Cardiac muscle cell (in vitro differentiated cells and primary cell): Measurements from ENCODE around the gene SUSD2. TPM values are rescaled to one million over a fixed set of nuclear protein-coding genes. Genes with fewer than 3 reads are reported as not detected.
"Not testable (repeated sequence)": the region's sequence is repeated elsewhere in the genome, so short reads cannot be mapped to it uniquely, and the experiment has no call there.

Source experiments
- DNase-seq, 2 donors: peaks; one replicate each; pipeline versions ENCODE4 v3.0.0 to v3.0.0-alpha.2; 2010 to 2017; ENCODE audit warnings: low read depth in 1 of 2, low spot score in 1 of 2
- H3K27ac ChIP-seq: fragments of 200-600 bp; sonication (generic); 2 replicates; pipeline ENCODE4 v1.5.1; 2016
- H3K27me3 ChIP-seq: fragments of 200-600 bp; sonication (generic); 2 replicates; pipeline ENCODE4 v1.6.0; 2016; ENCODE audit warnings: control low read depth
- H3K36me3 ChIP-seq: fragments of 200-600 bp; sonication (generic); 2 replicates; pipeline ENCODE4 v1.5.1; 2016; ENCODE audit warnings: control low read depth
- H3K4me1 ChIP-seq: fragments of 200-600 bp; sonication (generic); 2 replicates; pipeline ENCODE4 v1.8.1; 2017; ENCODE audit warnings: low read depth, mild to moderate bottlenecking, mixed run types
- H3K4me3 ChIP-seq: fragments of 200-600 bp; sonication (generic); 2 replicates; pipeline ENCODE4 v1.5.1; 2016; ENCODE audit warnings: mild to moderate bottlenecking
- H3K9me3 ChIP-seq: fragments of 200-600 bp; sonication (generic); 2 replicates; pipeline ENCODE4 v1.5.1; 2017; ENCODE audit warnings: low read depth, mild to moderate bottlenecking, control low read depth
- CTCF ChIP-seq: IDR thresholded peaks from 2 replicates; pipeline ENCODE4 v1.5.1; 2012; ENCODE audit warnings: low read depth, mild to moderate bottlenecking, low read length
- polyA plus RNA-seq: library from polyadenylated mRNA; unstranded; fragments of >200 nt; fragmentation: Nextera tagmentation; extraction: Ambion mirVana; gene quantifications from 2 replicates; pipeline ENCODE4 v1.2.1, GENCODE V29; 2016
- total RNA-seq: library from RNA; depleted of rRNA; stranded (reverse); fragments of >200 nt; gene quantifications from 2 replicates; pipeline ENCODE4 v1.2.3, GENCODE V29; 2016

Gene SUSD2
- total and polyA plus RNA-seq, 2 experiments from 2014 or later = 1.8 to 2.6 TPM

- no peak for TF ChIP-seq CTCF
Observed at GRCh38 chr22:24180316-24181087, 785 bp upstream of the SUSD2 start.

GRCh38 chr22:24181996-24182899 is 961 bp downstream of the SUSD2 start:
- H3K9me3 ChIP-seq = no peaks in the 10 kb centered on the region
- H3K4me1 ChIP-seq = no peaks in the 10 kb centered on the region
- H3K4me3 ChIP-seq = no peak overlapping the region
- no peak overlapping the region for H3K27ac ChIP-seq
- no peaks in the 10 kb centered on the region for H3K27me3 ChIP-seq
- H3K36me3 ChIP-seq = peaks cover 6% of the 10 kb centered on the region
- peak; percentile 32 for TF ChIP-seq CTCF
- peak in 1 of 2 donors; percentile 60 for DNase-seq

More at GRCh38 chr22:24180316-24181087, 785 bp upstream of the SUSD2 start:
- Histone ChIP-seq H3K27ac (no peak overlapping the region), H3K36me3 (peaks cover 6% of the 10 kb centered on the region), H3K9me3 (no peaks in the 10 kb centered on the region), H3K4me3 (no peak overlapping the region), H3K4me1 (no peaks in the 10 kb centered on the region), H3K27me3 (no peaks in the 10 kb centered on the region)
- DNase-seq = no peak

GRCh38 chr22:24182900-24183246 is 1.6 kb downstream of the SUSD2 start:
- H3K4me1 ChIP-seq, H3K4me3 ChIP-seq, DNase-seq, H3K9me3 ChIP-seq, H3K36me3 ChIP-seq, H3K27ac ChIP-seq, H3K27me3 ChIP-seq: not testable (repeated sequence)

- Histone ChIP-seq H3K9me3 (no peaks in the 10 kb centered on the region), H3K4me1 (no peaks in the 10 kb centered on the region), H3K36me3 (peaks cover 2% of the 10 kb centered on the region), H3K27me3 (no peaks in the 10 kb centered on the region), H3K27ac (no peak overlapping the region), H3K4me3 (no peak overlapping the region)
- DNase-seq = no peak
- no peak for TF ChIP-seq CTCF
Observed at GRCh38 chr22:24183321-24184031, 2.2 kb downstream of the SUSD2 start.

GRCh38 chr22:24184057-24184798 is 2.9 kb downstream of the SUSD2 start:
- H3K4me3 ChIP-seq = no peak overlapping the region
- no peak overlapping the region for H3K27ac ChIP-seq
- no peak for TF ChIP-seq CTCF
- H3K36me3 ChIP-seq = no peaks in the 10 kb centered on the region
- H3K27me3 ChIP-seq = no peaks in the 10 kb centered on the region
- no peak for DNase-seq
- no peaks in the 10 kb centered on the region for H3K4me1 ChIP-seq
- no peaks in the 10 kb centered on the region for H3K9me3 ChIP-seq
